Measurements from ENCODE around the gene FMN1. TPM values are rescaled to one million over a fixed set of nuclear protein-coding genes. Genes with fewer than 3 reads are reported as not detected.

Gene FMN1
- total RNA-seq, 1 donor from 2014 or later: 4.3 TPM

DNA sequence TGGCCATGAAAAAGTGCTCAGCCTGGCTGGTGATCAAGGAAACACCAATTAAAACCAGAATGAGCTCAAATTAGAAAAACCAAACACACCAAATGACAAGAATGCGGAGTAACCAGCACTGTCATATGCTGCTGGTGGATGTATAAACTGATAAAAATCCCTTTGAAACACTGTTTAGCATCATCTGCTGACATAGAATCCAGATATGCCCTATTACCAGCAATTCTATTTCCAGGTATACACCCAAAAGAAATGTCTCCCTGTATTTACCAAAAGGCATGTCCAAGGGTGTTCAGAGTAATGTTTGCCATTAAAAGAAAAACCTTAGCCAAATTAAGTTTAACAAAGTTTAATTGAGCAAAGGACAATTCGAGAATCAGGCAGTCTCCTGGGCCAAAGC, 138.6 kb downstream of the FMN1 start:
- DNase-seq (ENCODE audit: low read depth): no peak
- TF ChIP-seq, protein P1, sequence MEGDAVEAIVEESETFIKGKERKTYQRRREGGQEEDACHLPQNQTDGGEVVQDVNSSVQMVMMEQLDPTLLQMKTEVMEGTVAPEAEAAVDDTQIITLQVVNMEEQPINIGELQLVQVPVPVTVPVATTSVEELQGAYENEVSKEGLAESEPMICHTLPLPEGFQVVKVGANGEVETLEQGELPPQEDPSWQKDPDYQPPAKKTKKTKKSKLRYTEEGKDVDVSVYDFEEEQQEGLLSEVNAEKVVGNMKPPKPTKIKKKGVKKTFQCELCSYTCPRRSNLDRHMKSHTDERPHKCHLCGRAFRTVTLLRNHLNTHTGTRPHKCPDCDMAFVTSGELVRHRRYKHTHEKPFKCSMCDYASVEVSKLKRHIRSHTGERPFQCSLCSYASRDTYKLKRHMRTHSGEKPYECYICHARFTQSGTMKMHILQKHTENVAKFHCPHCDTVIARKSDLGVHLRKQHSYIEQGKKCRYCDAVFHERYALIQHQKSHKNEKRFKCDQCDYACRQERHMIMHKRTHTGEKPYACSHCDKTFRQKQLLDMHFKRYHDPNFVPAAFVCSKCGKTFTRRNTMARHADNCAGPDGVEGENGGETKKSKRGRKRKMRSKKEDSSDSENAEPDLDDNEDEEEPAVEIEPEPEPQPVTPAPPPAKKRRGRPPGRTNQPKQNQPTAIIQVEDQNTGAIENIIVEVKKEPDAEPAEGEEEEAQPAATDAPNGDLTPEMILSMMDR (conservative IDR thresholded peaks at IDR 0.05; ENCODE audit: low read depth, low read length): no peak

DNA sequence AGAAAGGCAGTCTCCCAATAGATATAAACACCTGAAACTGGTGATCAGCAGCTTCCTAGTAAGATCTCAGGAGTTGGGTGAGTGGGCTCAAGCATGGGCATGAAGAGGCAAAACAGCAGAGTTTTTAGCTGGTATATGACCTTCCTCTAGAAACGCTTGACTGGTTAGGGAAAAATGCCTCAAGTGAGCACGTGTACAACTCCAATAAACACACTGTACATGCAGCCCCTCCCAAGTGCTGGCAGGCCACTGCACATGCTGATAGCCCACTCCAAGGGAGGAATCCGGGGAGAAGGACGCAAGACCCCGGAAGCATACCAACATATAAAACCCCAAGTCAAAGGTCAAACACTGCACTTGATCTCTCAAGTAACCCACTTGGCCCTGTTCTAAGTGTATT, 143.0 kb downstream of the FMN1 start:
- DNase-seq (ENCODE audit: low read depth): no peak
- H3K4me3 ChIP-seq (ENCODE audit: low read depth, low read length): no peak overlapping the region
- TF ChIP-seq, protein P1 (conservative IDR thresholded peaks at IDR 0.05; ENCODE audit: low read depth, low read length): no peak

More for the DNA sequence above, 138.6 kb downstream of the FMN1 start:
- H3K4me3 ChIP-seq (ENCODE audit: low read depth, low read length): no peak overlapping the region

DNA sequence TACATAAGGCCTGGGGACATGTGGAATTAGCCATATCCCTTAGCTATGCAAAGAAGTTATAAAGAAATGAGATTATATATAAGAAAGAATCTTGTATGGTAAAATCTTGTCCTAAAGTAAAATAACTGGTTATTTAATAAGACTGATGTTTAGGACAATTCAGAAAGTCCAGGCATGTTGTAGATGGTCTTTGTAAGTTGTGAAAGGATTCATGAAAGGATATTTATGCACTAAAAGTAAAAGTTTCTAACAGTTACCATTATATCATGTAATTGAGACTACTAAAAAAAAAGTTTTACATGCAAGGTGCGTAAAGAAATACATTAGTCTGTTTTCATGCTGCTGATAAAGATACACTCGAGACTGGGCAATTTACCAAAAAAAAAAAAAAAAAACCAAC, 146.3 kb downstream of the FMN1 start:
- H3K4me3 ChIP-seq (ENCODE audit: low read depth, low read length): no peak overlapping the region
- TF ChIP-seq, protein P1 (conservative IDR thresholded peaks at IDR 0.05; ENCODE audit: low read depth, low read length): no peak
- no peak for DNase-seq (ENCODE audit: low read depth)

DNA sequence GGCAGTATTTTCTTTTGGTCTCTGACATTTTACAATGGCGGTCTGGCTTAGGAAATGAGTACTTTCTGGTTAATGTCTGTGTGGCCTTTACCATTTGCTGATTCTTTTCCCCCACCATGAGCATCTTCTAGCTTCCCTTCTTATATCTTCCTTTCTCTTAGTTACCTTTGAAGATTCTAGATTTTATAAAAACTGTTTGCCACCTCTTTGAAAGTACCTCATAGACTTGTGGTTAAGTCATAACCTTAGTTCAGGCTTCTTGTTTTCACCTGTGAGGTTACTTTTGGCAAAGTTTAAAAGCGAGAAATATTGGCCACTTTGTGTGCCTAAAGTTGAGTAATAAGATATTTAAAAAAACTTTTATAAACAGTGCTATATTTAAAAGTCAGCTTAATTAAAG, 147.4 kb downstream of the FMN1 start:
- TF ChIP-seq, protein P1 (conservative IDR thresholded peaks at IDR 0.05; ENCODE audit: low read depth, low read length): no peak
- H3K4me3 ChIP-seq (ENCODE audit: low read depth, low read length): no peak overlapping the region
- DNase-seq (ENCODE audit: low read depth): no peak

- no peak for DNase-seq (ENCODE audit: low read depth)
- no peak overlapping the region for H3K4me3 ChIP-seq (ENCODE audit: low read depth, low read length)
- TF ChIP-seq, protein P1 (conservative IDR thresholded peaks at IDR 0.05; ENCODE audit: low read depth, low read length): no peak
Measured at GRCh38 chr15:33046329-33046728, 148.2 kb downstream of the FMN1 start.

DNA sequence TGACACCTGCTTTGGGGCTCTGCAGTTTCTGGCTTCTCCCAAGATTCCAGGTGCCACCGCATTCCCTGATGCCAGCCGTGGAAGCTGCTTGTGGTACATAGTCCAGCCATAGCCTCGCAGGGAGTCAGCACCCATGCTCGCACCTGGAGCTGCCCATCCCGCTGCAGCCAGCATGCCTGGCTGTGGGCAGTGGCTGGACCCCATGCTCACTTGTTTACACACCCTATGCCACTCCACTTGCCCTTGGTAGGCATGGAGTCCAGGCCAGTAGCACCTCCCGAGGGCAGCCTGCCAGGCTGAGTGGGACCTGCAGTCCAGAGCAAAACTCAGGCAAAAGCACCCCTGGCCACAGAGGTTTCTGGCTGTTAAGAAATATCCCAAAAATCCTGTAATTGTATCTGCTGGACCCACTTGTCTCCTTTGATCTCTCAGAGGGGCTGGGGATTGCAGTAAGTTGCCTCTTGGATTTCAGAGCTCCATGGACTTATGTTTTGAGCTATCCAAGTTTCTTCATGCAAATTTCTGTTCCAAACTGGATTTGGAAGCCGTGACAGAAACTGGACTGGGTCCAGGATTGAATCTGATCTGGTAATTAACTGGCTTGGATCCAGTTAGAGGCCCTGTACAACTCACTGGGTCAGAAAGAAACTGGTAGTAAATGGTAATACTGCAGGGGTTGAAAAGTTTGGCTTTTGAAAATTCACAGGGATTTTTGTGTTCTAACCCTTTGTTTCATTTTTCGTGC, 149.3 kb downstream of the FMN1 start:
- TF ChIP-seq, protein P1 (conservative IDR thresholded peaks at IDR 0.05; ENCODE audit: low read depth, low read length): no peak
- H3K4me3 ChIP-seq (ENCODE audit: low read depth, low read length): no peak overlapping the region
- no peak for DNase-seq (ENCODE audit: low read depth)

GRCh38 chr15:33044598-33044997, 149.9 kb downstream of the FMN1 start:
- no peak for DNase-seq (ENCODE audit: low read depth)
- TF ChIP-seq, protein P1 (conservative IDR thresholded peaks at IDR 0.05; ENCODE audit: low read depth, low read length): no peak
- H3K4me3 ChIP-seq (ENCODE audit: low read depth, low read length): no peak overlapping the region
